Measurements from ENCODE around the gene GPR137.
"Not testable (repeated sequence)": the region's sequence is repeated elsewhere in the genome, so short reads cannot be mapped to it uniquely, and the experiment has no call there.

The GPR137 gene

GRCh38 chr11:64306876-64307622 lies 21.4 kb downstream of the GPR137 start:
- peak; percentile 12 for DNase-seq (ENCODE audit: low read depth)
- H3K4me3 ChIP-seq (ENCODE audit: low read length), result peak overlapping the region; percentile 75
- TF ChIP-seq CTCF (conservative IDR thresholded peaks at IDR 0.05; ENCODE audit: low read length), result no peak

- not testable (repeated sequence) for H3K4me3 ChIP-seq (ENCODE audit: low read length); DNase-seq (ENCODE audit: low read depth)
Observed at GRCh38 chr11:64307795-64308194, 22.1 kb downstream of the GPR137 start.

- TF ChIP-seq CTCF (conservative IDR thresholded peaks at IDR 0.05; ENCODE audit: low read length), result no peak
- H3K4me3 ChIP-seq (ENCODE audit: low read length), result no peak overlapping the region
- no peak for DNase-seq (ENCODE audit: low read depth)
Observed at GRCh38 chr11:64312947-64313346, 27.3 kb downstream of the GPR137 start.

GRCh38 chr11:64313491-64314145 lies 28.0 kb downstream of the GPR137 start:
- no peak for TF ChIP-seq CTCF (conservative IDR thresholded peaks at IDR 0.05; ENCODE audit: low read length)
- H3K4me3 ChIP-seq (ENCODE audit: low read length), result peak overlapping the region; percentile 33
- DNase-seq (ENCODE audit: low read depth), result peak; percentile 56

GRCh38 chr11:64314146-64314804 lies 28.6 kb downstream of the GPR137 start:
- DNase-seq (ENCODE audit: low read depth), result no peak
- TF ChIP-seq CTCF (conservative IDR thresholded peaks at IDR 0.05; ENCODE audit: low read length), result peak; percentile 27
- H3K4me3 ChIP-seq (ENCODE audit: low read length), result peak overlapping the region; percentile 33

- DNase-seq (ENCODE audit: low read depth), result no peak
- TF ChIP-seq CTCF (conservative IDR thresholded peaks at IDR 0.05; ENCODE audit: low read length), result no peak
- H3K4me3 ChIP-seq (ENCODE audit: low read length), result no peak overlapping the region
Observed at GRCh38 chr11:64314805-64315561, 29.3 kb downstream of the GPR137 start.

GRCh38 chr11:64315667-64316526 lies 30.2 kb downstream of the GPR137 start:
- not testable (repeated sequence) for DNase-seq (ENCODE audit: low read depth); H3K4me3 ChIP-seq (ENCODE audit: low read length)

All from AG10803 (cell line).